Uterine smooth muscle cell (primary cell): ENCODE results near the gene ANXA7. TPM values are rescaled to one million over a fixed set of nuclear protein-coding genes. Genes with fewer than 3 reads are reported as not detected.

Experiments
- total RNA-seq: library from RNA; depleted of rRNA; stranded (reverse); fragments of >200 nt; gene quantifications from 2 replicates; pipeline ENCODE4 v1.2.3, GENCODE V29; 2014

The ANXA7 gene
- 148 and 211 TPM in 2 replicates for total RNA-seq

GRCh38 chr10:73413528-73414229 is at the start of gene ANXA7:
Gene ANXA7 (minus strand): TSS chr10:73414058. CDS start chr10:73400856, 13,202 bp downstream.

GRCh38 chr10:73433538-73433867 is 19.6 kb upstream of the ANXA7 start, which contains the start of gene MSS51:
Gene MSS51 (minus strand): TSS chr10:73433561. CDS start chr10:73428284, 5,277 bp downstream.

GRCh38 chr10:73358331-73359279 is 55.3 kb downstream of the ANXA7 start, which contains the start of gene CFAP70:
Gene CFAP70 (minus strand): TSS chr10:73358864. CDS start chr10:73354796, 4,068 bp downstream.

Other genes with a start within 250 kb of the ANXA7 start
- gene ECD, start 246.1 kb downstream of the ANXA7 start, total RNA-seq: 30.0 and 32.1 TPM in 2 replicates
- gene FAM149B1, start 245.9 kb downstream of the ANXA7 start, total RNA-seq: 24.9 and 41.1 TPM in 2 replicates
- gene DNAJC9, start 166.8 kb downstream of the ANXA7 start, total RNA-seq: 30.6 and 80.8 TPM in 2 replicates
- 77.2 and 92.7 TPM in 2 replicates for gene MRPS16, start 161.4 kb downstream of the ANXA7 start, total RNA-seq
- 0.44 and 0.75 TPM in 2 replicates for gene CFAP70, start 55.2 kb downstream of the ANXA7 start, total RNA-seq
- gene MSS51, start 19.5 kb upstream of the ANXA7 start, total RNA-seq: 2.0 and 2.1 TPM in 2 replicates
- gene PPP3CB, start 82.0 kb upstream of the ANXA7 start, total RNA-seq: 34.9 and 36.6 TPM in 2 replicates
- gene USP54, start 177.3 kb upstream of the ANXA7 start, total RNA-seq: 35.5 and 38.4 TPM in 2 replicates
- not detected in 2 replicates for gene MYOZ1, start 227.4 kb upstream of the ANXA7 start, total RNA-seq
- gene SYNPO2L, start 242.0 kb upstream of the ANXA7 start, total RNA-seq: under 0.01 TPM in 1 of 2 replicates, not detected in the other